HG03135 (cell line): ENCODE results near the gene MAN2A1.
"Not testable (repeated sequence)": the region's sequence is repeated elsewhere in the genome, so short reads cannot be mapped to it uniquely, and the experiment has no call there.

Experiments
- ATAC-seq: cut with Tn5 transposase; IDR thresholded peaks from one replicate; pipeline ENCODE4 v1.9.1; 2021; ENCODE audit warnings: mild to moderate bottlenecking, moderate library complexity; ENCODE audit not compliant: unreplicated experiment

The MAN2A1 gene

GRCh38 chr5:109857405-109858031, 167.8 kb downstream of the MAN2A1 start:
- no peak for ATAC-seq

GRCh38 chr5:109859537-109859936, 169.8 kb downstream of the MAN2A1 start:
- no peak for ATAC-seq

DNA sequence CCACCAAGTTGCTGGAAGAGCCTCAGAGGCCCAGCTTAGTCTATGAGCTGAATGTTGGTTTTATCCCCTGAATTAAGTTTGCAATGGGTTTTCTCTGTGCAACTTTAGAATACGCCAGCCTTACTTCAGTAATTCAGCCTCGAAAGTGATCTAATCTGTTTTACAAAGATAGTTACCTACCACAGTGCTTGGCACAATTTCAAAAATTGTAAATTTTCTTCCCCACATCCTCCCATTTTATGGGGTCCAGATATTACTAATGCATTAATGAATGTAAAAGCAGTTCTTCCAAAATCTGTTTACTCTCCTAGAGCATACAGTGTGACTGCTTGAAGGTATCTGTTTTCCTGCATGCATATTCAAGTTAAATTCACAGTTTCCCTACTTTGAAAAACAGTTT, 172.6 kb downstream of the MAN2A1 start:
- no peak for ATAC-seq

DNA sequence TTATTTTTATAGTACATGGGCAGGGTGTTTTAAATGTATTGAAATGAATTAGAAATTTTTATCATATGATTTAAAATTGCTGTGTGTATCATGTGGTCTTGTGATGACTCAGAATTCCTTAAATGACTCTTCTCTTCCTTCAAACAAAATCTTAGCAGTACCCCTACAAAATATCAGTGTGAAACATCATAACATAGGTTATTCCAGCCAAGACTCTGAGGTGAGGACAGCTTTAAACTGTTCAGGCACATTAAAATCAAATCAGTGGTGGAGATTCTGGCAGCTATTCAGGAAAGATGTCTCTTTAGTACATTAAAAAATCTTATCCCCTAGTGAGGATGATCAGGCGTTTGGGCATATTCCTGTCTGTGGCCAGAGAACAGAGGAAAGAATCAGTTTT, 174.0 kb downstream of the MAN2A1 start:
- no peak for ATAC-seq

DNA sequence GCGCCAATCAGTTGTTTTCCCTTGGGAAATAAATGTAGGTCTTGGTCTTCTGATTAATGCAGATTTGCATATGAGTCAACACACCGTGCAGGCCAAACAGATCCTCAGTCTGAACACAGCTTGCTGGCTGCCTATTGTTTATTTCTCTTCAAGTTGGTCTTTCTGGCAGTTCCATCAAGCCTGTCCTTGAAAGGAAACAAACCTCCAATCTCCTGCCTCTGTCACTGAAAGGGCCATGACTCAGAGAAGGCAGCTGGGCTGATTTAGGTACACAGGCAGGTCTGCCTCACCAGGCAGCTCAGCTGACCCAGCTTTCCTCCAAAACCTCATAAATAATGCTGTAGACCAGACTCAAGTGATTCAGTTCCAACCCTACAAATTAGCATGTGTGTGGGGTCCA, 175.9 kb downstream of the MAN2A1 start:
- no peak for ATAC-seq

DNA sequence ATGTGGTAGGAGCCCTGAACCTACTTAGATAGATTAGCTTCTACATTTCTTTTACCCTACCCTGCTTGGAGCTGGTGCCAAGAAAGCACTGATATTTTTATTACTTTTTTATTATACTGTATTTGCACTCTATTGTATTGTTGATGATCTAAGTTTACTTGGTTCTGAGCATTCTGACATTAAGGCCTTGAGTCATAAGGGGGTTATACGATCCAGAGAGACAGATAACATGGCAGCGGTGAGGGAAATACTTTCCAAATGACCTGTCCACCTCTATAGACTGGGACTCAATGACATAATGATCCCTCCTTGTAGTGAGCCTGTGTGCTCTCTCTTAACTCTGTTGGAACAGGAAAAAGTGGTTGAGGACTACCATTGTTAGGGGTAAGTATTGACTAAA, 176.3 kb downstream of the MAN2A1 start:
- no peak for ATAC-seq

GRCh38 chr5:109868737-109869136, 179.0 kb downstream of the MAN2A1 start:
- no peak for ATAC-seq

DNA sequence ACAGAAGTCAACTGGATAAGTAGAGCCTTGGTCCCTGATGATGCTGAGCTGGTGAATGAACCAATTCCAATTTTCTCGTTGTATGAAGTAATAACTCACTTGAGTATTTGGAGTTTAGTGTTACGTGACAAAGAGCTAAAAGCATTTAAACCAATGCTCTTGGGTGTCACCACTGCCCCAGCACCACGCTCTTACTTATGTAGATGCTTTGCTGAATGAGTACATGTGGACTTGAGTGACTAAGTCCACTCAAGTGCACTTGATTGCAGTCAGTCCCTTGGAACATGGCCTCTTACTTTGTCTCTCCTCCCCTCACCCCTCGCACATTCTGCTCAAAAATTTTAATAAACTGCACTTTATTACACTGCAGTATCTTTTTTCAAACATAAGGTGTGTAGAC, 184.0 kb downstream of the MAN2A1 start:
- ATAC-seq: no peak

DNA sequence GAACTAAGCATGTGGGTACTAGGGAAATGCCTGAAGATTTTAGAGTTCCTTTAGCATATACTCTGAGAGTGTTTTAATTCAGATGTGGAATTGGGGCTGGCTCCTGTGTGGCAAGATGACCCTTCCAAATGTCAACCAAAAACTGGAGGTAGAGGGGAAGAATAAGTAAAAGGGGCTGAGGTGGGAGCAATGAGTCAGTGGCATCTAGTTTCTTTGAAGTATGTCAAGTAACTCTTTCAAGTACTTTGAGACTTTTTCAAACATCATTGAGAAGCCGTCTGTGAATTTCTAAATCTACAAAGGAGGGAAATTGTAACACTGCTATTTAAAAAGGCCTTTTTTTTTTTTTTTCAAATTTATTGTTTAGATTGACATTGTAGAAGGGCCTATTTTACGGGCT, 184.4 kb downstream of the MAN2A1 start:
- ATAC-seq: no peak

DNA sequence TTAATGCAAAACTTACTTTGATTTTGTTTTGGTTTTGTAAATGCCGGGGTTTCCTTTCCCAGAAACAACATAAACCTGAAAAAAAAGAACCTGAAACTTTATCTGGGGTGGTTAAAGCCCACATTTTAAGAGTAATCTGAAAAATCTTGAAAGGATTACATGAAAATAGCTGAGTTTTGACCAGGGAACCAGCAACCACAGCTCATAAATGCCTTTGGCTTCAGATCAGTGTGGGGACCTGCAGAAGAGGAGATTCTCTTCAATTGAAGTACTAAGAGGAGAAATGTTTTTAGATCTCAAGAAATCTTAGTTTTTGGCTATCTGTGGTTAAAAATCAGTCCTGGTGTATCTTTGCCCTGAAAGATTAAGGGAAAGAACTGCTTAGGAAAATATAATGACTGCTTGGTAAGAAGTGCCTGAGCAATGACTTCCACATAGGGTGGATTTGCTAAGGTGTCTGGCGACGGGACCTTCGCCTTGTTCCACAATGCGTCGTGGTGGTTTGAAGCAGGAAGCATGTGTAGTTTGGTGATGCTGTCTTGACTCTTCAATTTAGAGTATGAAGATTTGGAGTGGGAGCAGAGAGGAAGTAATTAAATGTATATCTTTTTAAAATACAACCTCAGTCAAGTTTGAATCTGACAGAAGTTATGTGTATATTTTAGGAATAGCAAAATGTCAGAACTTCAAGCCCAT, 186.5 kb downstream of the MAN2A1 start:
- no peak for ATAC-seq

DNA sequence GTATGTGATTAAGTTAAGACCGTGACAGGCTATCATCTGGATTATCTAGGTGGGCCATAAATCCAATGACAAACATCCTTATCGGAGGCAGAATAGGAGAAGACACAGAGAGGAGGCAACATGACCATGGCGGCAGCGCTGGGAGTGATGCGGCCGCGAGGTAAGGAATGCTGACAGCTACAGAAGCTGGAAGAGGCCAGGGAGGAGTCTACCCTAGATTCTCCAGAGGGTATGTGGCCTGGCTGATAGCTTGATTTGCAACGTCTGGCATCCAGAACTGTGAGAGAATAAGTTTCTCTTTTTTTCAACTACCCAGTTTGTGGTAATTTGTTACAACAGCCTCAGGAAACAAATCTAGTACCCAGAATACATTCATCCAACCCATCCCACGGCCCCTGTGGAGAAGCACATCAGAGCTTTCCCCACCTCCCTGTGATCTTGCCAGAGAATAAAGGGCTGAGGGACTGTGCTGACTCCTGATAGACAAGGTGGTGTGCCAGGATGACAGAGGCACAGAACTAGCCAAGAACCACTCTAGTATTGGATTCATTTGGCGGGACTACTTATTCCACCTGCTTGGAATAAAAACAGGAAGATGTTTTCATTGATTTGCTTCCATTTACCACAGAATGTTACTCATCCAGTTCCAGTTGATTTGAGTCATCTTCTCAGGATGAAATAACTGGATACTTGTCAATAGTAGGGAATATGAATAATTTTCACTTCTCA, 187.4 kb downstream of the MAN2A1 start:
- ATAC-seq: no peak

GRCh38 chr5:109877670-109878045, 187.9 kb downstream of the MAN2A1 start:
- no peak for ATAC-seq

- no peak for ATAC-seq
Observed at GRCh38 chr5:109878887-109879286, 189.2 kb downstream of the MAN2A1 start.

GRCh38 chr5:109880907-109881685, 191.4 kb downstream of the MAN2A1 start:
- no peak for ATAC-seq

DNA sequence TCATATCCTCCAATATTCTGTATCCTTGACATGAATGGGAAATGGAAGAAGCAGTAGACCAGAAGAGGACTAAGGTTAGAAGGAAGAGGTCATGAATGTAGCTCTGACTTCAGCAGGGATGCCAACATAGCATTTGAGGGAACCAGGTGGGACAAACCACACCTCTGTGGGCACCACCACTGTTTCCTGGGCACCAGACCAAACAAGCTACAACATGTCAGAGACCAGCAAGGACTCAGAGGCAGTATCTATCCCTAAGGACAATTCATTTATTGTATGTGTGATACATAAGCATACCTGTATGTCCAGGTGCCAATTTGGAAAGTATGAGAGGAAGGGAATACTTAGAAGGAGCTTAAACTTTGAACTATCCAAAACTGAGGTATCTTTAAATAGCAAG, 192.8 kb downstream of the MAN2A1 start:
- no peak for ATAC-seq

DNA sequence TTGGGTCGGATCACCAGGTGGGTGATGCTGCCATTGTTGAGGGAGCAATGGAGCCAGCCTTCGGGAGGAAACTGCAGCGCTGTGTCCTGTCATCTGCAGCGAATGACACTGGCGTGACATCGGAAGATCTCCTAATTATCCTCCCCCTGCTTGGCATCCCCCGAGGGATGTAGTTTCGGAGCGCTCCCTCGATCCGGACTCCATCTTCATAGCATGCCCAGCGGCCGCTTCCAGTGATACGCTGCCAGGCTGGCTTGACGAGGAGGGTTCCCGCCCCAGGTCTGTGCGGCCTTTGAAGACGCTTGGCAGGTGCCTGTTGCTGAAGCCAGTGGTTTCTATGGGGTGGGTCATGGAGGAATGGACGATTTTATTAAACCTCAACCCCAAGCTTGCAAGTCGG, 194.9 kb downstream of the MAN2A1 start:
- ATAC-seq: no peak

DNA sequence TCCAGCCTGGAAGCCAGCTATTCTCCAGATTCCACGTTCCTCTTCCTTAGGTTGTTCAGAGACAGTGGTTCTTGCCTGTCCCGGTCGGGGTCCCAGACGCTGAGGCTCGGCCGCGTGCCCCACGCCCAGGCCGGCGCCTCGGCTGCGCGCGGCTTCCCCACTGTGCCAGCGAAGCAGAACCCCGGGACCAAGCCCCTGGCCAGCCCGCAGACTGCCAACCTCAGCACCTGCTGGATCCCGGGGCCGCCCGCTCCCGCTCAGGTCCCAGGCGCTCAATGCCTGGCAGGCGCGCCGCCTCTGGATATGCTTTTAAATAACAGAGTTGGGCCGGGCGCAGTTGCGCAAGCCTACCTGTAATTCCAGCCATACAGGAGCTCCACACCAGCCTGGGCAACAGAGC, 195.5 kb downstream of the MAN2A1 start:
- ATAC-seq: no peak

GRCh38 chr5:109888989-109889388, 199.3 kb downstream of the MAN2A1 start:
- no peak for ATAC-seq

DNA sequence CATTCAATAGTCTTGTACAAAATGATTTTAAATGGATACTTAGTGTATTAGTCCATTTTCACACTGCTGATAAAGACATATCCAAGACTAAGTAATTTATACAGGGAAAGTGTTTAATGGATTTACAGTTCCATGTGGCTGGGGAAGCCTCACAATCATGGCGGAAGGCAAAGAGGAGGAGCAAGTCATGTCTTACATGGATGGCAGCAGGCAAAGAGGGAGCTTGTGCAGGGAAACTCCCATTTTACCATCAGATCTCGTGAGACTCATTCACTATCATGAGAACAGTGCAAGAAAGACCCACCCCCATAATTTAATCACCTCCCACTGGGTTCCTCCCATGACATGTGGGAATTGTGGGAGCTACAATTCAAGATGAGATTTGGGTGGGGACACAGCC, 203.5 kb downstream of the MAN2A1 start:
- ATAC-seq: not testable (repeated sequence)

GRCh38 chr5:109898269-109899162, 208.8 kb downstream of the MAN2A1 start:
- ATAC-seq: no peak

DNA sequence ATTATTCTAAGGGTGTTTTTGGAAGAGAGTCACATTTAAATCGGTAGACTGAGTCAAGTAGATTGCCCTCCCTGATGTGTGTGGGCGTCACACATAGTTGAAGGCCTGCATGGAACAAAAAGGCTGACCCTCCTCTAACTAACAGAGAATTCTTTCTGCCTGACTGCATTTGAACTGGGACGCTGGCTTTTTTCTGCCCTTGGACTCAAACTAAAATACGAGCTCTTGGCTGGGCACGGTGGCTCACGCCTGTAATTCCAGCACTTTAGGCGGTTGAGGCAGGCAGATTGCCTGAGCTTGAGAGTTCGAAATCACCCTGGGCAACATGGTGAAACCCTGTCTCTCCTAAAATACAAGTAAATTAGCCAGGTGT, 209.4 kb downstream of the MAN2A1 start:
- ATAC-seq: no peak
